Activated T-helper 17 cell treated with anti-CD3 and anti-CD28 coated beads, Interleukin-2, amount 50 U/mL, for 72 hours (primary cell): ENCODE results near the gene ARL11. TPM values are rescaled to one million over a fixed set of nuclear protein-coding genes. Genes with fewer than 3 reads are reported as not detected.
"Not testable (repeated sequence)": the region's sequence is repeated elsewhere in the genome, so short reads cannot be mapped to it uniquely, and the experiment has no call there.

Experiments
- ATAC-seq: fragments of 150-1000 bp; cut with Tn5 transposase; replicated peaks from 2 replicates; pipeline ENCODE4 v1.10.0; 2021; ENCODE audit warnings: mild to moderate bottlenecking, moderate library complexity
- H3K27ac Mint-ChIP-seq: one replicate; pipeline ENCODE4 v1.8.0; 2022; ENCODE audit warnings: mixed read lengths
- H3K27me3 Mint-ChIP-seq: one replicate; pipeline ENCODE4 v1.8.0; 2022; ENCODE audit warnings: mixed read lengths
- H3K36me3 Mint-ChIP-seq: one replicate; pipeline ENCODE4 v1.8.0; 2022; ENCODE audit warnings: low read depth, mild to moderate bottlenecking, mixed read lengths
- H3K4me1 Mint-ChIP-seq: one replicate; pipeline ENCODE4 v1.8.0; 2022; ENCODE audit warnings: mixed read lengths
- H3K4me3 Mint-ChIP-seq: one replicate; pipeline ENCODE4 v1.8.0; 2022; ENCODE audit warnings: mild to moderate bottlenecking, mixed read lengths
- H3K9me3 Mint-ChIP-seq: one replicate; pipeline ENCODE4 v1.8.0; 2022; ENCODE audit warnings: mixed read lengths
- total RNA-seq, 2 donors: library from RNA; stranded (reverse); gene quantifications; one replicate each; pipeline ENCODE4 v1.2.3, GENCODE V29; 2022

Gene ARL11
- total RNA-seq = 1 to 10 TPM in 1 of 2 donors, under 1 TPM in 1; 0.89 to 1.0 TPM

DNA sequence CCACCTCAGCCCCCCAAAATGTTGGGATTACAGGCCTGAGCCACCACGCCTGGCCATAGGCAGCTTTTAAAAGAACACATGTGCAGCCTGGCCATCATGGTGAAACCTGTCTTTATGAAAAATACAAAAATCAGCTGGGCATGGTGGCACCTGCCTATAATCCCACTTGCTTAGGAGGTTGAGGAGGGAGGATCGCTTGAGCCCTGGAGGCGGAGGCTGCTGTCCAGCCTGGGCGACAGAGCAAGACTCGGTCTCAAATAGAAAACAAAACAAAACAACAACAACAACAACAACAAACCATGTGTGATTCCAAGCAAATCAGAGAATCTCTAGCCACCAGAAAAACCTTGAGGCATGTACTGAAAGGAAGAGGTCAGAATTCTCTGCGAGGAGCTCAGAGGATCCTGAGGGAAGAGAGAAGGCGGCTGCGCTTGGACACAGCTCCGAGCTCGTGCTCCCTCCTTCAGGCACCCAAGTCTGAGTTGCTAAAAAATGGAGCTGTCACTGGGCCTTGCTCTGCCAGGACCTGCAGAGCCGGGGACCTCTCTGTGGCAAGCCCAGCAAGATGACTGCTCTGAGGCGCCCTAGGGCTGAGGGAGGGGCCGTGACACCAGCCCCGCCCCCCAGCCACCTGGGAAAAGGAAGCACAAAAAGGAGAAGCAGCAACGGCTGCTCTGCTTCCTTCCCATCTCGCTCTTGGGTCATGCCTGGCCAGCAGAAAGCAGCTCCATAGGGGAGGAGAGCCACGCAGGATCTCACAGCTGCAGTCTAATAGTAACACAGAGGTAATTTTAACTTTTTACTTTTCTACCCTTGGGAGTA lies at the start of gene ARL11:
Gene ARL11 (plus strand): TSS at position 677 of the 822 bp plus-strand sequence. CDS start 1,941 bp downstream, outside the sequence.
- H3K4me1 Mint-ChIP-seq = no peaks in the 10 kb centered on the region
- ATAC-seq = peak; percentile 88
- no peaks in the 10 kb centered on the region for H3K27me3 Mint-ChIP-seq
- H3K27ac Mint-ChIP-seq = peak within 1 kb of the TSS; percentile 70
- H3K36me3 Mint-ChIP-seq = no peaks in the 10 kb centered on the region
- H3K4me3 Mint-ChIP-seq = peak within 1 kb of the TSS; percentile 83
- no peaks in the 10 kb centered on the region for H3K9me3 Mint-ChIP-seq

DNA sequence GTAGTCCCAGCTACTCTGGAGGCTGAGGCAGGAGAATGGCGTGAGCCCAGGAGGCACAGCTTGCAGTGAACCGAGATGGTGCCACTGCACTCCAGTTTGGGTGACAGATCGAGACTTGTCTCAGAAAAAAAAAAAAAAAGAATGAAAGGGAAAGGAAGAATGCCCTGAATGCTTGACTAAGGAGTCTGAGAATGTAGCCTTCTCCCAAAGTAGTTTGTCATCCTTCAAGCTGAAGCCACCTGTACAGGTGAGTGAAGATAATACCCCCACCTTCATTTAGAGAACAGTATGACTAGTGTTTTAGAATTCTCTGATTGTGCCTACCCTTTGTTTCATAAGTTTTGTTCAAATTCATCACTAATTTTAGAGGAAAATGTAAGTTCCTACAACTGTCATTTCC lies 48.8 kb upstream of the ARL11 start:
- no peak for ATAC-seq
- Mint-ChIP-seq H3K27ac (no peak overlapping the region), H3K27me3 (no peaks in the 10 kb centered on the region), H3K9me3 (no peaks in the 10 kb centered on the region), H3K4me3 (no peak overlapping the region), H3K4me1 (peaks cover 28% of the 10 kb centered on the region), H3K36me3 (peaks cover 40% of the 10 kb centered on the region)

DNA sequence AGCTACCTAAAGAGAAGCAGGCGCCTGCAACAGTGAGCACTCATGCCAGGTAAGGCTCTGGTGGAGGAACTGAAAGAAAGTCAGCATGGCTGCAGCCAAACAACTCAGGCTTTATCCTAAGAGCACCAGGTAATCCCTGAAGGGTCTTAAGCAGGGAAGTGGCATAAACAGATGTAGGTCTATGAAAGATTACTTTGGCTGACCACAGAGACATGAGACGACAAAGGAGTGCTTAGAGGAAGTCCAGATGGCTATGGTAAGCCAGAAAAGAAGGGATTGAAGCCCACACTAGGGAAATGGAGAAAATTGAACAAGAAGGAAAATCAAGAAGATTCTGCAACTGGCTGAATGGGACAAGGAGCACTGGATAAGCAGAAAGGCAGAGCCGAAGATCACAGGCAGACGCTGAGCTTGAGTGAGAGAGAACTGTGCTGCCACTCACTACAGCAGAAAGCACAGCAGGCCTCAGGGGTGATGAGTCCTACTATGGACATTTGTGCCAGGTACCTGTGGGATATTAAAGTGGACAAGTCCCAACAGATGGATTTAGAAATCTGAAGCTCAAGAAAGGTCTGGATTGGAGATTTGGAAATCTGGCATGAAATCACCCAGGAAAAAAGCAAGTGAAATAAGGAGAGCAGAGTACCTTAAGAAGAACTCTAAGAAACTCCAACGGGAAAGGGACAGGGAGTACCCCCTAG lies 47.2 kb upstream of the ARL11 start:
- H3K4me1 Mint-ChIP-seq = peaks cover 33% of the 10 kb centered on the region
- H3K27ac Mint-ChIP-seq = peak overlapping the region; percentile 20

DNA sequence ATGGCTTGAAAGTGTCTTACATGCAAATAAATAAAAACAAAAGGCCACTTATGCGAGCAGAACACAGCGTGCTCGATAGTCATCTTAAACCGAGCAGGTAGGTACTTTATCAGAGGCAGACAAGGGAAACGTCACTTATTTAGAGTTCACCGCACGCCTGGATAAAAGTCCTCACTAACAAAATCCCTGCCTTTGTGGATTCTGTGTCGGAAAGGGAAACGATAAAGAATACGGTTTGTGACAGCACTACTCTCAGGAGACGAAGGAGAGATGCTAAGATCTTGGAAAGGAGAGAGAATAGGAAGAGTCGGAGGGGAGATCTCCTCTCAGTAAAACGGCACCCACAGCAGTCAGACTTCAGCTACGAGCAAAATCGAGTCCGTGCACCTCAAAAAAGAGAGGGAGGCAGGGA lies 43.5 kb upstream of the ARL11 start:
- peaks cover 29% of the 10 kb centered on the region for H3K4me1 Mint-ChIP-seq
- H3K4me3 Mint-ChIP-seq = peak overlapping the region; percentile 88
- H3K27ac Mint-ChIP-seq = peak overlapping the region; percentile 89
- H3K9me3 Mint-ChIP-seq = no peaks in the 10 kb centered on the region
- H3K36me3 Mint-ChIP-seq = peaks cover 33% of the 10 kb centered on the region
- H3K27me3 Mint-ChIP-seq = peaks cover 3% of the 10 kb centered on the region
- ATAC-seq = peak; percentile 7

More for the DNA sequence above, 47.2 kb upstream of the ARL11 start:
- Mint-ChIP-seq H3K27me3 (no peaks in the 10 kb centered on the region), H3K36me3 (peaks cover 46% of the 10 kb centered on the region), H3K4me3 (no peak overlapping the region), H3K9me3 (no peaks in the 10 kb centered on the region)
- no peak for ATAC-seq

DNA sequence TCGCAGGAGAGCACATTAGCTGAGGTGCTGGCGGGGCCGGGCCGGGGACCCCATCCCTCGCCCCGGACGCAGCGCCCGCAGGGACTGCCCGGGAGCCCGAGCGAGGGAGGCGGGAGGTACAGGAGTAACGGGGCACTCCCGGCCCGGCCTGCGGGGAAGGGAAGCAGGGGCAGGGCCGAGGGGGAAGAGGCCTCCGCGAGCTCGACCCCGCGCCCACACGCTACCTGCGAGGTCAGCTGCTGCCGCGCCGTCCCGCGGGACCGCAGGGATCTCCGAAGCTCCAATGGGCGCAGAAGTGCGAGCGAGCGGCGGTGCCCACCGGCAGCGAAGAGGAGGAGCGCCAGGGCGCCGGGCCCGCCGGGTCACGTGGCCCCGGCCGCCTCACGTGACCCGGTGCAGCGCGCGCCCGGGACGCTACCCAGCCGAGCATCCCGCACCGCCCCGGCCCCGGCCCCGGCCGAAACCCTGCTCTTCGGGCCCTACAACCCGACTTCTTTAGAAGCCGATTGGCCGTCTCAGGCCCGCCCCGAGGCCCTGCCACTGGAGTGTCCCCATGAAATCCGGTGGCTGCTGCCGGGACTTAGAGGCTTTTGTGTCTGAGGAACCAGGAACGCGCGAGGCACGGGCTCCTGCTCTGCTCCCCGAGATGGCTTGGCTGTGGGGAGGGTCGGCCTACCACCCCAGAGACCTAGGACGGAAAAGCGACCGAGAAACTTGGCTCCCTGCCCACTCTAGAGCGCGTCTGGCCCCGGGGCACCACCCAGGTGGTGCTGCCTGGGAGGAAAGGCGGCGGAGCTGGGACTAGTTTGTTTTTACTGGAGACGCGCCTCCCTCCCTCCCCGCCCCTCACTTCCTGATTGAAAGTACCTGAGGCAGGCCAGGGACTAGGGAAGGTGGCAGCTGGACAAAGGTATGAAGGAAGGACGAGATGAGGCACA lies 42.8 kb upstream of the ARL11 start, which contains the start of gene RCBTB1:
Gene RCBTB1 (minus strand): TSS at position 339 of the 938 bp plus-strand sequence. CDS start 18,279 bp downstream, outside the sequence.
- Mint-ChIP-seq H3K4me1 (peaks cover 29% of the 10 kb centered on the region), H3K9me3 (no peaks in the 10 kb centered on the region), H3K36me3 (peaks cover 26% of the 10 kb centered on the region), H3K27me3 (peaks cover 3% of the 10 kb centered on the region), H3K27ac (peak within 1 kb of the TSS; percentile 89), H3K4me3 (peak within 1 kb of the TSS; percentile 88)
- peak; percentile 97 for ATAC-seq

DNA sequence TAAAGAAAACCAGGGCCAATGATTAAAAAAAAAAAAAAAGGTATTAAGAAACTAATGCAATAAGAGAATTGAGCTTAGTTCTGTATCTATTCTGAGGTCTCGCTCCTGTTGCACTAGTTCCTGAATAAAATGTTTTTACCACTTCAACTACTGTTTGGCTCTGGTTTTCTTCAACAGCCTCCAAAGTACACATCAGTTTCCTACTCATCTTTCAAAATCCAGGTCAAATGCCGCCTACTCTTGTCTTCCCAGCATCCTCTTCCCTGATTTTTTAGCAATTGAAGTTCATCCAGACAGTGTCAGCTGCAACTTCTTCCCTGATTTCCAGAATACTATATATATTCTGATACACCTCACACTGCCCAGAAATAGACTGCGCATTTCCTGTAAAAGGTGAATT lies 41.6 kb upstream of the ARL11 start:
- peaks cover 3% of the 10 kb centered on the region for H3K27me3 Mint-ChIP-seq
- H3K4me3 Mint-ChIP-seq = peak overlapping the region; percentile 88
- peaks cover 14% of the 10 kb centered on the region for H3K36me3 Mint-ChIP-seq
- H3K4me1 Mint-ChIP-seq = peaks cover 19% of the 10 kb centered on the region
- no peaks in the 10 kb centered on the region for H3K9me3 Mint-ChIP-seq
- H3K27ac Mint-ChIP-seq = peak overlapping the region; percentile 62
- ATAC-seq = no peak

DNA sequence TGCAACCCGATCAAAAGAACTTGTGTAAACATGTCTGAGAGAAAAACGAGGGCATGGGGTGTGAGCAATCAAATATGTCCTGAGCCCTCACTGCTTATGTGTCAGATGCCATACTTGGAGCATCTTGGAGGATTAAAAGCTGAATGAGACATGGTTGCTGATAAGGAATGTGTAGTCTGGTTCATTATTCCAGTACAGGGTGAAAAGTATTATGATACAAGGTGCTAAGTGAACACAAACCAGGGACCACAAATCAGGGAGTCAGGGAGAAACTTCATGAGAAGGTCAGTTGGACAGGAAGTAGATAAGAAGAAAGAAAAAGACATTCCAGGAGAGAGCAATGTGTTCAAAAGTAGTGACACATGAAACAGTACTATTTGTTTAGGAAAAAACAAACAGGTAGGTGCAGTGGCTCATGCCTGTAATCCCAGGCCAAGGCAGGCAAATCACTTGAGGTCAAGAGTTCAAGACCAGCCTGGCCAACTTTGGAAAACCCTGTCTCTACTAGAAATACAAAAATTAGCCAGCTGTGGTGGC lies 40.9 kb upstream of the ARL11 start:
- H3K9me3 Mint-ChIP-seq = no peaks in the 10 kb centered on the region
- H3K27ac Mint-ChIP-seq = peak overlapping the region; percentile 62
- peak overlapping the region; percentile 88 for H3K4me3 Mint-ChIP-seq
- ATAC-seq = no peak
- peaks cover 17% of the 10 kb centered on the region for H3K4me1 Mint-ChIP-seq
- H3K36me3 Mint-ChIP-seq = peaks cover 11% of the 10 kb centered on the region
- H3K27me3 Mint-ChIP-seq = peaks cover 3% of the 10 kb centered on the region

DNA sequence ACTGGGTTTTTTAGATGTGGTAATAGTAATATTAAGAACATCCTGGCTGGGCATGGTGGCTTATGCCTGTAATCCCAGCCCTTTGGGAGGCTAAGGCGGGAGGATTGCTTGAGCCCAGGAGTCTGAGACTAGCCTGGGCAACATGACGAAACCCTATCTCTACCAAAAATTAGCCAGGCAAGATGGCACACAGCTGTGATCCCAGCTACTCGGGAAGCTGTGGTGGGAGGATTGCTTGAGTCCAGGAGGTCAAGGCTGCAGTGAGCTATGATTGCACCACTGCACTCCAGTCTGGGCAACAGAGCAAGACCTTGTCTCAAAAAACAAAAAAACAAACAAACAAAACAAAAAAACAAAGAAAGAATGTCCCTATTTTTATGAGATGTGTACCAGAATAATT lies 37.6 kb upstream of the ARL11 start:
- ATAC-seq, H3K9me3 Mint-ChIP-seq, H3K36me3 Mint-ChIP-seq, H3K27ac Mint-ChIP-seq, H3K4me1 Mint-ChIP-seq, H3K4me3 Mint-ChIP-seq, H3K27me3 Mint-ChIP-seq: not testable (repeated sequence)

DNA sequence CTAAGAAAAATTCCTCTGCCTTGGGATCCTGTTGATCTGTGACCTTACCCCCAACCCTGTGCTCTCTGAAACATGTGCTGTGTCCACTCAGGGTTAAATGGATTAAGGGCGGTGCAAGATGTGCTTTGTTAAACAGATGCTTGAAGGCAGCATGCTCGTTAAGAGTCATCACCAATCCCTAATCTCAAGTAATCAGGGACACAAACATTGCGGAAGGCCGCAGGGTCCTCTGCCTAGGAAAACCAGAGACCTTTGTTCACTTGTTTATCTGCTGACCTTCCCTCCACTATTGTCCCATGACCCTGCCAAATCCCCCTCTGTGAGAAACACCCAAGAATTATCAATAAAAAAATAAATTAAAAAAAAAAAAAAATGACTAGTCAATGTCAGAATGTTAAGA lies 34.4 kb upstream of the ARL11 start:
- H3K27ac Mint-ChIP-seq, H3K36me3 Mint-ChIP-seq, H3K4me1 Mint-ChIP-seq, H3K4me3 Mint-ChIP-seq, H3K9me3 Mint-ChIP-seq, H3K27me3 Mint-ChIP-seq, ATAC-seq: not testable (repeated sequence)

DNA sequence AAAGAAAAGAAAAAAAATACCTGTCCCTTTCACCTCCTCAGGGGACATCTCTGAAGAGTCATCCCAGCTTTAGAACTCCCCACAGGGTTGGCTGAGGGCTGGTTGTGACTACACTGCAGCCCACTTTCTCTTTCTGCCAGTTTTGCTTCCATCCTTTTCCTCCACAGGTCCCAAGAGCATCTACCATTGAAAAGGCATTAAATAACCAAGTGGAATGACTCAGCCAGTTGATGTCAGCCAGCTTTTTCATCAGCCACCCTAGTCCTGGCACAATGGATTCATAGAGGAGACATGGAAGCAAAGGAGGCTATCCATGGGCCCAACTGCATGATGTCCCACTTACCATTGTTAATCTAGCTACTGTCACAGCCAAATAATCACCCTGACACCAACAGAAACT lies 33.7 kb upstream of the ARL11 start:
- Mint-ChIP-seq H3K27ac (no peak overlapping the region), H3K27me3 (peaks cover 2% of the 10 kb centered on the region), H3K9me3 (no peaks in the 10 kb centered on the region), H3K36me3 (no peaks in the 10 kb centered on the region), H3K4me1 (no peaks in the 10 kb centered on the region), H3K4me3 (no peak overlapping the region)
- ATAC-seq = no peak

DNA sequence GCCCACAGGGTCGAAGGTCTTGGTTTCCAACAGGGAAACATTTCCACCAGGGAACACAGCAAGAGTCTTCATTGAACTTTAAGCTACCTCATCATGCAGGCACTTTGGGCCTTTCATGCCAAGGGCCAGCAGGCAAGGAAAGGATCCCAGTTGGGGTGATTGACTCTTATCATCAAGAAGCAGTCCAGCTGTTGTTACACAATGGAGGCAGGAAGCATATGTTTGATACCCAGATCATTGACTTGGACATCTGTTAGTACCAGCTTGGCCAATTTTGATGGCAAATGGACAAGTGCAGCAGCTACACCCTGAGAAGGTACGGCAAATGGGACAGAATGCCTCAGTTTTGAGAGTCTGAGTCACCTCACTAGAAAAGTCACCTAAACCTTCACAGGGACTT lies 32.1 kb upstream of the ARL11 start:
- Mint-ChIP-seq H3K27me3 (no peaks in the 10 kb centered on the region), H3K36me3 (no peaks in the 10 kb centered on the region)

DNA sequence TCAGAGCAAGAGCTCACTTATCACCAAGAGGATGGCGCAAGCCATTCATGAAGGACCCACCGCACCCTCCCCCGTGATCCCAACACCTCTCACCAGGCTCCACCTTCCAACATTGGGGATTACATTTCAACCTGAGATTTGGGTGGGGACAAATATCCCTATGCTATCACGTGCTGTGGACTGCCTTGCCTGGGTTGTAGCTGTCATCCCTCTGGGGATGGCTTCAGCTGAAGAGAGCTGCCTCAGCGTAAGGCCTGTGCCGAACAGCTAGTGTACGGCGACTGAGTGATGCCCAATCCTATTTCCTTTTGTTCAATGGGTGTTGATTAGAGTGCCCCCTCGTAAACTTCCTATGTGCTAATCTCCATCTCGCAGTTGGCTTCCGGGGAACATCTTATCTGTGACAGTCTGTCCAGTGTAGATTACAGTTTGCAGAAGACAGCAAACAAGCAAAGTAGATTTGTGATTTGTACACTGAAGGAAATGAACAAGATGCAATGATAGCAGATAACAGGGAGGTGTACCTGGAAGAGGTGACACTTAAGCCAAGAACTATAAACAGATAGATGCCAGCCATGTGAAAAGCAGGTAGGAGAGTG lies 31.2 kb upstream of the ARL11 start:
- no peak for ATAC-seq
- Mint-ChIP-seq H3K4me3 (no peak overlapping the region), H3K36me3 (no peaks in the 10 kb centered on the region), H3K4me1 (no peaks in the 10 kb centered on the region), H3K27ac (no peak overlapping the region), H3K9me3 (no peaks in the 10 kb centered on the region), H3K27me3 (no peaks in the 10 kb centered on the region)

More for the DNA sequence above, 32.1 kb upstream of the ARL11 start:
- Mint-ChIP-seq H3K4me3 (no peak overlapping the region), H3K9me3 (no peaks in the 10 kb centered on the region), H3K27ac (no peak overlapping the region), H3K4me1 (no peaks in the 10 kb centered on the region)
- ATAC-seq = no peak

DNA sequence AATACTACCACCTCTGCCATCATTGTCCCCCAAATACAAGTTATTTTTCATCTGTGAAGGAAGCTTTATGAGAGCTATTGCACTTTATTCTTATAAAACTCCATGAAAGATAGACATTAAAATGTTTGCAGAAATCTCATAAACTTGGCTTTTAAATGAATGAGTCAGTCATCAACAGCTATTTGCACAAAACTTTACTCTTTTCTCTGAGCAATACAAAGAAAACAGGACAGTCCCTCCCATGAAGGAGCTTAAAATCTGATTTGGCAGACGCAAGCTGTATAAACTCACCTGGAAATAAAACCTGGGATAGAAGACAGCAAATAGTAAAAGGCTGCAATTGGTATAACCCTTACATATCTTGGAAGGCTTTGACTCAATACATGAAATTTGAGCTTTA lies 26.3 kb upstream of the ARL11 start:
- no peak for ATAC-seq
- Mint-ChIP-seq H3K27ac (no peak overlapping the region), H3K4me3 (no peak overlapping the region)

More for the DNA sequence above, 26.3 kb upstream of the ARL11 start:
- H3K27me3 Mint-ChIP-seq = no peaks in the 10 kb centered on the region
- H3K9me3 Mint-ChIP-seq = no peaks in the 10 kb centered on the region
- no peaks in the 10 kb centered on the region for H3K4me1 Mint-ChIP-seq
- no peaks in the 10 kb centered on the region for H3K36me3 Mint-ChIP-seq
